ENCODE data around the gene PIEZO1. TPM values are rescaled to one million over a fixed set of nuclear protein-coding genes. Genes with fewer than 3 reads are reported as not detected.

Gene PIEZO1
- total and polyA plus RNA-seq, 2 donors from 2014 or later, result 103 to 124 TPM

- FAIRE-seq (no peak), DNase-seq (peak in 4 of 5 donors; percentile 68 to 82 (median 71))
- Histone ChIP-seq H3K27me3 (ENCODE audit: control insufficient read depth, insufficient read depth, low read length) (no peaks in the 10 kb centered on the region), H3K9ac (ENCODE audit: low read length in 3 of 3) (no peak overlapping the region), H3K36me3 (ENCODE audit: control insufficient read depth in 2 of 3, insufficient read depth in 3 of 3, low read length in 3 of 3) (no peaks in the 10 kb centered on the region), H3K4me3 (ENCODE audit: low read length in 3 of 3) (no peak overlapping the region), H3K4me1 (ENCODE audit: control insufficient read depth in 2 of 3, insufficient read depth in 2 of 3, low read depth in 1 of 3, low read length in 3 of 3) (peaks cover 0 to 2% (median 0%) of the 10 kb centered on the region in 3 donors), H3K27ac (ENCODE audit: low read depth in 2 of 2, low read length in 2 of 2) (no peak overlapping the region), H3K9me3 (ENCODE audit: control insufficient read depth in 2 of 3, insufficient read depth in 1 of 3, low read length in 3 of 3) (no peaks in the 10 kb centered on the region)
- TF ChIP-seq CTCF (IDR thresholded peaks at IDR 0.05; ENCODE audit: borderline replicate concordance, extremely low read depth, insufficient read depth), result peak; percentile 62
- intact Hi-C loops (cut with DNase I), result no loop called here
These were observed 31.0 kb upstream of the PIEZO1 start for GRCh38 chr16:88815901-88816589.

DNA sequence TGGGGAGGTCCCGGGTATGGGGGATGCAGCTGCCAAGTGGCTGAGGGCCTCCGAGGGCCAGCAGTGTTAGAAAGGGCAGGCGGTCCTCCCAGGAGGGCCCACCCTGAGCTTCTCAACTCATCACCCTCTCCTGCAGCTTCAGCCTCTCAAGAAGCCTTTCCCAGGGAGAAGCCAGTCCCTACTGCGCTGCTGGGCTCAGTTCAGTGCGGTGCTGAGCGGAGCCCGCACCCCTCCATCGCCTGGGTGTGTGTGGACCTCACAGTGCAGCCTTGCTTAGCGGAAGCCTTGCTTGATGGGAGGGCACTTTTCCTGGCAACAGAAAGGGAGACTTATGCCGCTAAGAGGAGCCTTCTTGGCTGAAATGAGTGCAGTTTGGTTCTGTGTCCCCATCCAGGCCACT lies 30.2 kb upstream of the PIEZO1 start:
- Histone ChIP-seq H3K9ac (ENCODE audit: low read length in 3 of 3) (no peak overlapping the region), H3K27ac (ENCODE audit: low read depth in 2 of 2, low read length in 2 of 2) (no peak overlapping the region), H3K27me3 (ENCODE audit: control insufficient read depth, insufficient read depth, low read length) (no peaks in the 10 kb centered on the region), H3K4me1 (ENCODE audit: control insufficient read depth in 2 of 3, insufficient read depth in 2 of 3, low read depth in 1 of 3, low read length in 3 of 3) (peaks cover 0 to 9% (median 6%) of the 10 kb centered on the region in 3 donors), H3K9me3 (ENCODE audit: control insufficient read depth in 2 of 3, insufficient read depth in 1 of 3, low read length in 3 of 3) (no peaks in the 10 kb centered on the region), H3K4me3 (ENCODE audit: low read length in 3 of 3) (no peak overlapping the region), H3K36me3 (ENCODE audit: control insufficient read depth in 2 of 3, insufficient read depth in 3 of 3, low read length in 3 of 3) (no peaks in the 10 kb centered on the region)
- TF ChIP-seq CTCF (IDR thresholded peaks at IDR 0.05; ENCODE audit: borderline replicate concordance, extremely low read depth, insufficient read depth), result no peak
- no peak for FAIRE-seq
- intact Hi-C loops (cut with DNase I), result no loop called here
- DNase-seq, result no peak

GRCh38 chr16:88814144-88814502 lies 29.1 kb upstream of the PIEZO1 start:
- Histone ChIP-seq H3K4me1 (ENCODE audit: control insufficient read depth in 2 of 3, insufficient read depth in 2 of 3, low read depth in 1 of 3, low read length in 3 of 3) (peaks cover 0 to 15% (median 6%) of the 10 kb centered on the region in 3 donors), H3K9ac (ENCODE audit: low read length in 3 of 3) (no peak overlapping the region), H3K9me3 (ENCODE audit: control insufficient read depth in 2 of 3, insufficient read depth in 1 of 3, low read length in 3 of 3) (no peaks in the 10 kb centered on the region), H3K27ac (ENCODE audit: low read depth in 2 of 2, low read length in 2 of 2) (no peak overlapping the region), H3K36me3 (ENCODE audit: control insufficient read depth in 2 of 3, insufficient read depth in 3 of 3, low read length in 3 of 3) (no peaks in the 10 kb centered on the region), H3K4me3 (ENCODE audit: low read length in 3 of 3) (no peak overlapping the region), H3K27me3 (ENCODE audit: control insufficient read depth, insufficient read depth, low read length) (no peaks in the 10 kb centered on the region)
- no peak for FAIRE-seq
- TF ChIP-seq CTCF (IDR thresholded peaks at IDR 0.05; ENCODE audit: borderline replicate concordance, extremely low read depth, insufficient read depth), result no peak
- intact Hi-C loops (cut with DNase I), result no loop called here
- DNase-seq, result no peak

Measured in kidney (tissue), 14 donors.